ENCODE results near the gene CDCA7.

DNA sequence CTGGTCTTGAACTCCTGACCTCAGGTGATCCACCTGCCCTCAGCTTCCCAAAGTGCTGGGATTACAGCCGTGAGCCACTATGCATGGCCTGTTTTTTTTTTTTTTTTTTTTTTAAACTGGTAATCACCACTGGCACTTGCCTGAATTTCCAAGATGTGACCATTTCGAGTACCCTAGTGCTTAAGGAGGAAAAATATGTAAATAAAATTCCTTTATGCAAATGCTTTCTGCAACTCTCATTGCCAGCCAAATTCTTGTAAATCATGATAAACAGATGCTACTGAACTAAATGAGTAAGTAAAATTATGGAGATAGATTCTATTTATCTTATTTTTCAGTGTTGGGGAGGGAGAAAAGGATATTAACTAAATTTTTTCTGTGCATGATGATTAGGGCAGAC is 18.6 kb downstream of the CDCA7 start:
- TF ChIP-seq, protein P1, sequence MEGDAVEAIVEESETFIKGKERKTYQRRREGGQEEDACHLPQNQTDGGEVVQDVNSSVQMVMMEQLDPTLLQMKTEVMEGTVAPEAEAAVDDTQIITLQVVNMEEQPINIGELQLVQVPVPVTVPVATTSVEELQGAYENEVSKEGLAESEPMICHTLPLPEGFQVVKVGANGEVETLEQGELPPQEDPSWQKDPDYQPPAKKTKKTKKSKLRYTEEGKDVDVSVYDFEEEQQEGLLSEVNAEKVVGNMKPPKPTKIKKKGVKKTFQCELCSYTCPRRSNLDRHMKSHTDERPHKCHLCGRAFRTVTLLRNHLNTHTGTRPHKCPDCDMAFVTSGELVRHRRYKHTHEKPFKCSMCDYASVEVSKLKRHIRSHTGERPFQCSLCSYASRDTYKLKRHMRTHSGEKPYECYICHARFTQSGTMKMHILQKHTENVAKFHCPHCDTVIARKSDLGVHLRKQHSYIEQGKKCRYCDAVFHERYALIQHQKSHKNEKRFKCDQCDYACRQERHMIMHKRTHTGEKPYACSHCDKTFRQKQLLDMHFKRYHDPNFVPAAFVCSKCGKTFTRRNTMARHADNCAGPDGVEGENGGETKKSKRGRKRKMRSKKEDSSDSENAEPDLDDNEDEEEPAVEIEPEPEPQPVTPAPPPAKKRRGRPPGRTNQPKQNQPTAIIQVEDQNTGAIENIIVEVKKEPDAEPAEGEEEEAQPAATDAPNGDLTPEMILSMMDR (IDR thresholded peaks at IDR 0.05; ENCODE audit: low read length), result no peak
- no peak for TF ChIP-seq EZH2 (IDR thresholded peaks at IDR 0.05; ENCODE audit: borderline replicate concordance, low read length)

Data from OCI-LY1 (cell line).